Upper lobe of left lung (tissue), 4 donors: Measurements from ENCODE around the gene MTHFD2L.

Experiments
- CTCF ChIP-seq, 6 experiments: fragments of 450-650 bp in 4 of 6; fragments of 200-600 bp in 2 of 6; sonication (generic) in 2 of 6; IDR thresholded peaks; one replicate each; pipeline ENCODE4 v1.5.1; 2016 to 2019; ENCODE audit warnings: antibody characterized with exemption in 6 of 6
- EP300 ChIP-seq, 4 donors: sonication (generic); formaldehyde crosslinking; IDR thresholded peaks; one replicate each; pipeline ENCODE4 v1.5.1; 2017; ENCODE audit warnings: antibody characterized with exemption in 4 of 4, control low read depth in 2 of 4
- POLR2AphosphoS5 ChIP-seq, 2 donors: sonication (generic); formaldehyde crosslinking; IDR thresholded peaks; one replicate each; pipeline ENCODE4 v1.5.1; 2017; ENCODE audit warnings: antibody characterized with exemption in 2 of 2

- no peak for TF ChIP-seq EP300 (IDR thresholded peaks at IDR 0.05)
- no peak for TF ChIP-seq CTCF (IDR thresholded peaks at IDR 0.05)
- no peak for TF ChIP-seq POLR2AphosphoS5 (IDR thresholded peaks at IDR 0.05)
Measured at GRCh38 chr4:74223098-74223497, 65.2 kb downstream of the MTHFD2L start.
